Type B pancreatic cell (in vitro differentiated cells): ENCODE results near the gene MECP2. TPM values are rescaled to one million over a fixed set of nuclear protein-coding genes. Genes with fewer than 3 reads are reported as not detected.

Experiments
- DNase-seq: peaks from one replicate; pipeline ENCODE4 v3.0.0; 2021; ENCODE audit warnings: mixed read lengths; ENCODE audit not compliant: unreplicated experiment; ENCODE audit errors: extremely low spot score
- H3K27ac Mint-ChIP-seq: 2 replicates; pipeline ENCODE4 v1.8.0; 2021; ENCODE audit warnings: mild to moderate bottlenecking, mixed read lengths
- H3K27me3 Mint-ChIP-seq: 2 replicates; pipeline ENCODE4 v1.8.0; 2021; ENCODE audit warnings: mixed read lengths
- H3K36me3 Mint-ChIP-seq: 2 replicates; pipeline ENCODE4 v1.8.0; 2021; ENCODE audit warnings: mixed read lengths
- H3K4me1 Mint-ChIP-seq: one replicate; pipeline ENCODE4 v1.8.0; 2021; ENCODE audit warnings: mixed read lengths; ENCODE audit not compliant: unreplicated experiment
- H3K4me3 Mint-ChIP-seq: 2 replicates; pipeline ENCODE4 v1.8.0; 2021; ENCODE audit warnings: mild to moderate bottlenecking, mixed read lengths
- H3K9me3 Mint-ChIP-seq: 2 replicates; pipeline ENCODE4 v1.8.0; 2021; ENCODE audit warnings: mixed read lengths
- CTCF ChIP-seq: fragments of 200-600 bp; sonication (generic); conservative IDR thresholded peaks from 2 replicates; pipeline ENCODE4 v1.5.0; 2021; ENCODE audit warnings: antibody characterized with exemption, mild to moderate bottlenecking
- total RNA-seq: library from RNA; stranded (reverse); gene quantifications from 2 replicates; pipeline ENCODE4 v1.2.1, GENCODE V29; 2021; ENCODE audit warnings: low replicate concordance

Gene MECP2
- total RNA-seq, 1 donor from 2014 or later = 37.7 TPM

DNA sequence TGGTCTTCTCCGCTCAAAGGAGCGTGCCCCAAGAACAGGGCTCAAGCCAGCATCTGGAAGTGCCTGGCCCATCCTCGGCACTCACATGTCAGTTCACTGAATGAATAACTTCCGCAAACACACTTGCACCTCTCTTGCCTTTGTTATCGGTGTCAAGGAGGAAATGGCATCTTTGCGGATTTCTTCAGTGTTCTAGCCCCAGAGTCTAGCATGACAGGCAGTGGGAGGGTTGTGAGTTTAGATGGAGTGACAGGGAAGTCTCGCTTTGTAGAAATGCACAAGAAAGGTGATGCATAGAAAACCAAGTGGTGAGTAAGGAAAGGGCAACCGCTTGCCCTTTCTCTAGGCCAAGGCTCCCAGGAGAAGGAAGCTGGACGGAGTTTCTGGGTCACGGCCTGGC, 17.6 kb upstream of the MECP2 start:
- H3K4me3 Mint-ChIP-seq = no peak overlapping the region
- no peaks in the 10 kb centered on the region for H3K36me3 Mint-ChIP-seq
- peaks cover 6% of the 10 kb centered on the region for H3K4me1 Mint-ChIP-seq
- peaks cover 6% of the 10 kb centered on the region for H3K9me3 Mint-ChIP-seq
- no peak for DNase-seq
- no peak overlapping the region for H3K27ac Mint-ChIP-seq
- TF ChIP-seq CTCF = no peak
- H3K27me3 Mint-ChIP-seq = no peaks in the 10 kb centered on the region

DNA sequence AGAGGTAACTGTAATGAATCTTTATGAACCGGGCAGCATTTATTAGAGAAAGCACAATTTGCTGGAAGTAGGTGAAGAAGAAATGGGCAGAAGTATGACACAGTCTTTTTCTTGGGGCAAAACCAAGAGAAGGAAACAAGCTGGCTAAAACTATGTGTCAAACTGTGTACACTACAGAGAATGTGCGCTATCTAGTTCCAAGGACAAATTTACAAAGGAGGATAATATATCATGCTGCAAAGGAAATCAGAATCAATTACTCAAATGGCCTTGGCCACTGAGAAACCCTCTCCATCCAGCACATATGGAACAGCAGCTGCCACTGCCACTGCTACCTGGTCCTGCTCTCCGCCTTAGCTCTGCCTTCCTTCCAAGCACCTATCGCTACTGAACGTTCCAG, 17.1 kb upstream of the MECP2 start:
- no peak overlapping the region for H3K27ac Mint-ChIP-seq
- peaks cover 6% of the 10 kb centered on the region for H3K4me1 Mint-ChIP-seq
- no peaks in the 10 kb centered on the region for H3K27me3 Mint-ChIP-seq
- H3K9me3 Mint-ChIP-seq = peaks cover 4% of the 10 kb centered on the region
- no peaks in the 10 kb centered on the region for H3K36me3 Mint-ChIP-seq
- H3K4me3 Mint-ChIP-seq = no peak overlapping the region
- no peak for DNase-seq
- no peak for TF ChIP-seq CTCF

GRCh38 chrX:154113729-154114128, 16.2 kb upstream of the MECP2 start:
- no peak overlapping the region for H3K4me3 Mint-ChIP-seq
- H3K27me3 Mint-ChIP-seq = no peaks in the 10 kb centered on the region
- no peak overlapping the region for H3K27ac Mint-ChIP-seq
- no peak for TF ChIP-seq CTCF
- H3K4me1 Mint-ChIP-seq = peaks cover 6% of the 10 kb centered on the region
- no peaks in the 10 kb centered on the region for H3K36me3 Mint-ChIP-seq
- peaks cover 4% of the 10 kb centered on the region for H3K9me3 Mint-ChIP-seq
- no peak for DNase-seq

GRCh38 chrX:154098551-154098950, 1.0 kb upstream of the MECP2 start:
- DNase-seq = no peak
- Mint-ChIP-seq H3K27me3 (no peaks in the 10 kb centered on the region), H3K9me3 (no peaks in the 10 kb centered on the region), H3K4me1 (peaks cover 28% of the 10 kb centered on the region), H3K27ac (no peak overlapping the region), H3K4me3 (peak overlapping the region; percentile 80), H3K36me3 (no peaks in the 10 kb centered on the region)
- no peak for TF ChIP-seq CTCF

DNA sequence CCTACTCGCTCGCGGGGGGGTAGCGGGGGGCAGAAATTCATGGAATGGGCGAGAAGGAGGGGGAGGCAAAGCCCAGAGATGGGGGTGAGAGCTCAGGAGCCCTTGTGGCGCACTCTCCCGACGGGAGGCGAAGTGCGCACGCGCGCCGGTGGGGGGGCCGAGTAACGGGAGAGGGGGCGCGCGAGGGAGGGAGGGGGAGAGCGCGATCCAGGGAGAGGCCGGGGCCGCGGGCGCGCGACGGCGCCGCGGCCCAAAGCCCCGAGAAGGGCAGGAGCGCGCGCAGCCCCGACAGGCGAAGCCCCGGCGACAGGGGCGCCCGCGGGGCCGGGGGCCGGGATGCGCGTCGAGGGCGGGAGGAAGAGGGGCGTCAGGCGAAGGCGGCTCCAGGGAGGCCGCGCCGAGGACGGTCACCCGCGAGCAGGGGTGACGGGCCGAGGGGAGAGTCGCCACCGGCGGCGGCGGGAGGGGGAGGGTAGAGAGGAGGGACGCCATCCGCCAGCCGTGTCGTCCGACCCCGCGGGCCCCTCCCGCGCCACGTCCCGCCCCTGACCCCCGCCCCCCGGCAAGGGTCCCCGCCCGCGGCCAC, 421 bp downstream of the MECP2 start:
- Mint-ChIP-seq H3K27ac (peak overlapping the region; percentile 76), H3K9me3 (no peaks in the 10 kb centered on the region), H3K4me3 (peak overlapping the region; percentile 87), H3K27me3 (no peaks in the 10 kb centered on the region), H3K4me1 (peaks cover 38% of the 10 kb centered on the region), H3K36me3 (no peaks in the 10 kb centered on the region)
- TF ChIP-seq CTCF = no peak
- peak; percentile 82 for DNase-seq
